ENCODE data around the gene ASB11. TPM values are rescaled to one million over a fixed set of nuclear protein-coding genes. Genes with fewer than 3 reads are reported as not detected.

ASB11 gene
- total and polyA plus RNA-seq, 7 experiments from 2014 or later, result not detected

DNA sequence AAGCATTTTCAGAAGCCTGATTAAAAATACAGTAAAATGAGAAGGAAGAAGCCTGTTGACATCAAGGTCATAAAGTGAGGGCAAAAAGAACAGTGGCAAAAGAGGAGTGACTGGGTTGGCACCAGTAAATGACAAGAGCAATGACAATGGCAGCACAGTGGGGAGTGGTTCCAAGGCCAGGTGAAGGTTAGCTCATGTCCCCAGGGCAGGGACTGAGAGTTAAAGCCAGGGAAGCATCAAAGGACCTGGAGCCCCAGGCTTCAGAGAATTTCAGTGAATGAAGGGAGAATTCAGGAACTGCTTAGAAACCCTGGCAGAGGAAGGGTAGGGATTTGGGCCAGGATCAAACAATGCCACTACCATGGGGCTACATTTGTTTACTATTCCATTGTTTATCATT lies 28.7 kb upstream of the ASB11 start:
- no peaks in the 10 kb centered on the region for H3K4me1 ChIP-seq (ENCODE audit: control insufficient read depth in 2 of 2, insufficient read depth in 2 of 2, low read length in 2 of 2)
- ChIA-PET CTCF (no interaction called here), POLR2A (interaction anchor here (0.5 kb wide), 1 partner anchor 22 kb away, joined by 3 read pairs; no protein-coding TSS in a partner anchor)
- Mint-ChIP-seq H3K36me3 (no peaks in the 10 kb centered on the region), H3K4me3 (no peak overlapping the region), H3K4me1 (no peaks in the 10 kb centered on the region), H3K27me3 (peaks cover 5 to 29% (median 6%) of the 10 kb centered on the region in 5 donors), H3K9me3 (no peaks in the 10 kb centered on the region), H3K27ac (no peak overlapping the region)
- intact Hi-C loops (cut with micrococcal nuclease), result loop anchor here in 1 of 2 donors (10.0 kb wide), 1 partner anchor 221 kb away; no protein-coding TSS in a partner anchor
- DNase-seq (no peak), ATAC-seq (no peak)
- H3K27me3 ChIP-seq (ENCODE audit: control insufficient read depth in 2 of 2, insufficient read depth in 2 of 2, low read length in 2 of 2), result no peaks in the 10 kb centered on the region
- H3K9me3 ChIP-seq (ENCODE audit: control insufficient read depth in 2 of 3, low read length in 3 of 3), result no peaks in the 10 kb centered on the region
- no peaks in the 10 kb centered on the region for H3K36me3 ChIP-seq (ENCODE audit: control insufficient read depth in 2 of 3, insufficient read depth in 3 of 3, low read length in 3 of 3)
- no peak overlapping the region for H3K4me3 ChIP-seq (ENCODE audit: low read length)
- no peak overlapping the region for H3K27ac ChIP-seq (ENCODE audit: low read depth, low read length)

DNA sequence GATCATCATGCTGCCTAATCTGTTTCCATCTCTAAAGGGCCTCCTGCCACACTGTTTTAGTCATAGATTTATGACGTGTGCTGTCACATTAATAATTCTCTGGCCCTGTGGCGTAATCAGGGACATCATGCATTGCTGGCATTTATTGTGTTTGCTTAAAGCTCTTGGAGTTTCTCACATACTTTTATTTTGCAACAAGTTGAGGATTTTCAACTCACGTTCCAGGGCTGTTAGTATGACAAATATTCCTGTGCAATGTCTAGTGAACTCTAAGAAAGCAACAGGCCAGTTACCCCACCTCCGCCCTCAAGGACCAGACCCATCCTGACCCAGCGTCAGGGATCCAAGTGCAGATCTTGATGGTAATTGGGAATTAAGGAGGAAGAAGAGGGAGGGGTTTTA lies 27.6 kb upstream of the ASB11 start:
- Mint-ChIP-seq H3K27me3 (peaks cover 6 to 26% (median 8%) of the 10 kb centered on the region in 5 donors), H3K4me3 (no peak overlapping the region), H3K27ac (no peak overlapping the region), H3K36me3 (no peaks in the 10 kb centered on the region), H3K4me1 (no peaks in the 10 kb centered on the region), H3K9me3 (no peaks in the 10 kb centered on the region)
- Histone ChIP-seq H3K36me3 (ENCODE audit: control insufficient read depth in 2 of 3, insufficient read depth in 3 of 3, low read length in 3 of 3) (no peaks in the 10 kb centered on the region), H3K4me1 (ENCODE audit: control insufficient read depth in 2 of 2, insufficient read depth in 2 of 2, low read length in 2 of 2) (no peaks in the 10 kb centered on the region), H3K4me3 (ENCODE audit: low read length) (no peak overlapping the region), H3K27me3 (ENCODE audit: control insufficient read depth in 2 of 2, insufficient read depth in 2 of 2, low read length in 2 of 2) (no peaks in the 10 kb centered on the region), H3K27ac (ENCODE audit: low read depth, low read length) (no peak overlapping the region), H3K9me3 (ENCODE audit: control insufficient read depth in 2 of 3, low read length in 3 of 3) (no peaks in the 10 kb centered on the region)
- ChIA-PET CTCF (no interaction called here), POLR2A (no interaction called here)
- ATAC-seq (no peak), DNase-seq (no peak)
- intact Hi-C loops (cut with micrococcal nuclease), result loop anchor here in 1 of 2 donors (10.0 kb wide), 1 partner anchor 222 kb away; no protein-coding TSS in a partner anchor

GRCh38 chrX:15340867-15341266 lies 25.4 kb upstream of the ASB11 start:
- no peak for DNase-seq
- Histone ChIP-seq H3K9me3 (ENCODE audit: control insufficient read depth in 2 of 3, low read length in 3 of 3) (no peaks in the 10 kb centered on the region), H3K27ac (ENCODE audit: low read depth, low read length) (no peak overlapping the region), H3K27me3 (ENCODE audit: control insufficient read depth in 2 of 2, insufficient read depth in 2 of 2, low read length in 2 of 2) (no peaks in the 10 kb centered on the region), H3K4me3 (ENCODE audit: low read length) (no peak overlapping the region), H3K36me3 (ENCODE audit: control insufficient read depth in 2 of 3, insufficient read depth in 3 of 3, low read length in 3 of 3) (no peaks in the 10 kb centered on the region), H3K4me1 (ENCODE audit: control insufficient read depth in 2 of 2, insufficient read depth in 2 of 2, low read length in 2 of 2) (peaks cover 0 to 5% of the 10 kb centered on the region in 2 donors)
- Mint-ChIP-seq H3K36me3 (no peaks in the 10 kb centered on the region), H3K27ac (no peak overlapping the region), H3K4me3 (no peak overlapping the region), H3K27me3 (peaks cover 6 to 31% (median 15%) of the 10 kb centered on the region in 5 donors), H3K9me3 (peaks cover 0 to 3% (median 0%) of the 10 kb centered on the region in 11 donors), H3K4me1 (peaks cover 0 to 8% (median 6%) of the 10 kb centered on the region in 7 donors)
- POLR2A ChIA-PET, result no interaction called here
- intact Hi-C loops (cut with micrococcal nuclease), result loop anchor here in 1 of 2 donors (10.0 kb wide), 1 partner anchor 224 kb away; no protein-coding TSS in a partner anchor
- ATAC-seq, result no peak
- CTCF ChIA-PET, result no interaction called here

GRCh38 chrX:15336023-15336413 lies 20.6 kb upstream of the ASB11 start:
- H3K4me3 ChIP-seq (ENCODE audit: low read length), result peak overlapping the region; percentile 69
- H3K36me3 ChIP-seq (ENCODE audit: control insufficient read depth in 2 of 3, insufficient read depth in 3 of 3, low read length in 3 of 3), result no peaks in the 10 kb centered on the region
- ChIA-PET CTCF (no interaction called here), POLR2A (no interaction called here)
- peak in 7 of 9 donors; percentile 21 to 82 (median 45) for DNase-seq
- H3K27me3 Mint-ChIP-seq, result peaks cover 4 to 20% (median 13%) of the 10 kb centered on the region in 5 donors
- intact Hi-C loops (cut with micrococcal nuclease), result loop anchor here (5.0 to 10.0 kb wide), 7 partner anchors 179 to 1609 kb away; partner anchors contain the start of genes CA5B (in 1 of the 2), OFD1 (in 1 of the 2), RBBP7 (in 1 of the 2) and REPS2 (in 1 of the 2)
- peak overlapping the region; percentile 75 to 96 (median 93) for H3K27ac Mint-ChIP-seq
- peaks cover 0 to 20% (median 18%) of the 10 kb centered on the region in 7 donors for H3K4me1 Mint-ChIP-seq
- ATAC-seq, result peak; percentile 61
- peaks cover 0 to 6% of the 10 kb centered on the region in 2 donors for H3K4me1 ChIP-seq (ENCODE audit: control insufficient read depth in 2 of 2, insufficient read depth in 2 of 2, low read length in 2 of 2)
- peak overlapping the region; percentile 84 for H3K27ac ChIP-seq (ENCODE audit: low read depth, low read length)
- no peaks in the 10 kb centered on the region for H3K27me3 ChIP-seq (ENCODE audit: control insufficient read depth in 2 of 2, insufficient read depth in 2 of 2, low read length in 2 of 2)
- H3K9me3 Mint-ChIP-seq, result peaks cover 0 to 3% (median 0%) of the 10 kb centered on the region in 11 donors
- peaks cover 0 to 4% (median 0%) of the 10 kb centered on the region in 5 donors for H3K36me3 Mint-ChIP-seq
- no peaks in the 10 kb centered on the region for H3K9me3 ChIP-seq (ENCODE audit: control insufficient read depth in 2 of 3, low read length in 3 of 3)
- peak overlapping the region; percentile 87 to 93 (median 90) for H3K4me3 Mint-ChIP-seq

GRCh38 chrX:15335135-15336022 lies 19.9 kb upstream of the ASB11 start, which contains the start of gene PIGA:
Gene PIGA (minus strand): TSS chrX:15335523. CDS start chrX:15331930, 3,593 bp downstream.
- POLR2A ChIA-PET, result interaction anchor here (1.0 kb wide), 1 partner anchor 462 kb away, joined by 5 read pairs; the partner anchor contains the start of genes FANCB and MOSPD2
- intact Hi-C loops (cut with micrococcal nuclease), result loop anchor here (1.0 to 10.0 kb wide), 20 partner anchors 131 to 1682 kb away; partner anchors contain the start of genes AP1S2 (in 2 of the 2), CA5B (in 2 of the 2), FANCB (in 2 of the 2) and MOSPD2 (in 2 of the 2)
- peak; percentile 71 to 95 (median 91) for DNase-seq
- H3K27me3 ChIP-seq (ENCODE audit: control insufficient read depth in 2 of 2, insufficient read depth in 2 of 2, low read length in 2 of 2), result no peaks in the 10 kb centered on the region
- no peaks in the 10 kb centered on the region for H3K9me3 ChIP-seq (ENCODE audit: control insufficient read depth in 2 of 3, low read length in 3 of 3)
- Mint-ChIP-seq H3K27ac (peak within 1 kb of the TSS; percentile 75 to 96 (median 93)), H3K27me3 (peaks cover 0 to 15% (median 9%) of the 10 kb centered on the region in 5 donors), H3K9me3 (peaks cover 0 to 3% (median 0%) of the 10 kb centered on the region in 11 donors), H3K36me3 (peaks cover 0 to 4% (median 0%) of the 10 kb centered on the region in 5 donors), H3K4me1 (peaks cover 0 to 20% (median 18%) of the 10 kb centered on the region in 7 donors), H3K4me3 (peak within 1 kb of the TSS; percentile 87 to 93 (median 90))
- peak; percentile 92 for ATAC-seq
- H3K4me1 ChIP-seq (ENCODE audit: control insufficient read depth in 2 of 2, insufficient read depth in 2 of 2, low read length in 2 of 2), result peaks cover 0 to 6% of the 10 kb centered on the region in 2 donors
- H3K4me3 ChIP-seq (ENCODE audit: low read length), result peak within 1 kb of the TSS; percentile 92
- no peaks in the 10 kb centered on the region for H3K36me3 ChIP-seq (ENCODE audit: control insufficient read depth in 2 of 3, insufficient read depth in 3 of 3, low read length in 3 of 3)
- CTCF ChIA-PET, result no interaction called here
- peak within 1 kb of the TSS; percentile 84 for H3K27ac ChIP-seq (ENCODE audit: low read depth, low read length)

DNA sequence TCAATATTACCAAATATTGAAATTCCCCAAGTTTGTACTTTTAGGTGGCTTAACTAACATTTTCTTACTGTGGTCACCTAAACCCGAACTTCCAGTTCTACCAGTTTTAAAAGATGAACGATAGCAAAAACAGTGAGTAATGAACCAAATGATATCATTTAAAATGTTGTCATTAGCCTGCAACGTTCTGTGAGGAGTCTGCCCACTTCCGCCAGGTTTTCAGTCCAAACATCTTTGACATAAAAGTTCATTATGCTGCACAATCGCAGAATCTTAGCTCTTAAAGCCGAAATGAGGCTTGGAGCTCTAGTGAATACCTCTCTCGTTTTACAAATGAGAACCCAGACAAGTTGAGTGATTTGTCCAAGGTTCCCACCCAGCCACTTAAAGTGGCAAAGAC lies 19.1 kb upstream of the ASB11 start:
- peak overlapping the region; percentile 87 to 93 (median 90) for H3K4me3 Mint-ChIP-seq
- H3K4me1 ChIP-seq (ENCODE audit: control insufficient read depth in 2 of 2, insufficient read depth in 2 of 2, low read length in 2 of 2), result peaks cover 0 to 6% of the 10 kb centered on the region in 2 donors
- H3K27me3 ChIP-seq (ENCODE audit: control insufficient read depth in 2 of 2, insufficient read depth in 2 of 2, low read length in 2 of 2), result no peaks in the 10 kb centered on the region
- H3K27me3 Mint-ChIP-seq, result peaks cover 0 to 12% (median 7%) of the 10 kb centered on the region in 5 donors
- H3K4me1 Mint-ChIP-seq, result peaks cover 0 to 20% (median 18%) of the 10 kb centered on the region in 7 donors
- DNase-seq, result peak in 6 of 9 donors; percentile 11 to 42 (median 28)
- POLR2A ChIA-PET, result interaction anchor here (1.0 kb wide), 1 partner anchor 461 kb away, joined by 5 read pairs; the partner anchor contains the start of genes FANCB and MOSPD2
- H3K27ac ChIP-seq (ENCODE audit: low read depth, low read length), result peak overlapping the region; percentile 84
- intact Hi-C loops (cut with micrococcal nuclease), result loop anchor here (2.0 to 10.0 kb wide), 11 partner anchors 130 to 1610 kb away; partner anchors contain the start of genes OFD1 (in 2 of the 2), TRAPPC2 (in 2 of the 2), CA5B (in 1 of the 2) and RBBP7 (in 1 of the 2)
- H3K9me3 ChIP-seq (ENCODE audit: control insufficient read depth in 2 of 3, low read length in 3 of 3), result no peaks in the 10 kb centered on the region
- H3K36me3 ChIP-seq (ENCODE audit: control insufficient read depth in 2 of 3, insufficient read depth in 3 of 3, low read length in 3 of 3), result no peaks in the 10 kb centered on the region
- H3K4me3 ChIP-seq (ENCODE audit: low read length), result peak overlapping the region; percentile 92
- H3K36me3 Mint-ChIP-seq, result peaks cover 0 to 4% (median 0%) of the 10 kb centered on the region in 5 donors
- CTCF ChIA-PET, result no interaction called here
- ATAC-seq, result no peak
- H3K27ac Mint-ChIP-seq, result peak overlapping the region; percentile 75 to 96 (median 93)
- H3K9me3 Mint-ChIP-seq, result peaks cover 0 to 3% (median 0%) of the 10 kb centered on the region in 11 donors

Data from naive thymus-derived CD4-positive, alpha-beta T cell (primary cell).